Cardiac fibroblast (primary cell): ENCODE results near the gene IREB2.
"Not testable (repeated sequence)": the region's sequence is repeated elsewhere in the genome, so short reads cannot be mapped to it uniquely, and the experiment has no call there.

ENCODE experiments used
- DNase-seq, 2 donors: peaks; one replicate each; pipeline versions ENCODE4 v3.0.0 to v3.0.0-alpha.2; 2010; ENCODE audit warnings: low read depth in 2 of 2
- H3K4me3 ChIP-seq, 2 donors: replicated peaks in 1 of 2; 1 replicate in 1 of 2; 2 replicates in 1 of 2; pipeline ENCODE4 v1.5.1; 2011; ENCODE audit warnings: low read depth in 2 of 2, low read length in 2 of 2, mild to moderate bottlenecking in 2 of 2, moderate library complexity in 1 of 2
- TF ChIP-seq, protein P1 (sequence below): IDR thresholded peaks from one replicate; pipeline ENCODE4 v1.5.1; 2011; ENCODE audit warnings: low read depth, mild to moderate bottlenecking, low read length, inconsistent platforms

IREB2 gene

GRCh38 chr15:78396976-78397375 lies 41.0 kb upstream of the IREB2 start:
- TF ChIP-seq, protein P1, sequence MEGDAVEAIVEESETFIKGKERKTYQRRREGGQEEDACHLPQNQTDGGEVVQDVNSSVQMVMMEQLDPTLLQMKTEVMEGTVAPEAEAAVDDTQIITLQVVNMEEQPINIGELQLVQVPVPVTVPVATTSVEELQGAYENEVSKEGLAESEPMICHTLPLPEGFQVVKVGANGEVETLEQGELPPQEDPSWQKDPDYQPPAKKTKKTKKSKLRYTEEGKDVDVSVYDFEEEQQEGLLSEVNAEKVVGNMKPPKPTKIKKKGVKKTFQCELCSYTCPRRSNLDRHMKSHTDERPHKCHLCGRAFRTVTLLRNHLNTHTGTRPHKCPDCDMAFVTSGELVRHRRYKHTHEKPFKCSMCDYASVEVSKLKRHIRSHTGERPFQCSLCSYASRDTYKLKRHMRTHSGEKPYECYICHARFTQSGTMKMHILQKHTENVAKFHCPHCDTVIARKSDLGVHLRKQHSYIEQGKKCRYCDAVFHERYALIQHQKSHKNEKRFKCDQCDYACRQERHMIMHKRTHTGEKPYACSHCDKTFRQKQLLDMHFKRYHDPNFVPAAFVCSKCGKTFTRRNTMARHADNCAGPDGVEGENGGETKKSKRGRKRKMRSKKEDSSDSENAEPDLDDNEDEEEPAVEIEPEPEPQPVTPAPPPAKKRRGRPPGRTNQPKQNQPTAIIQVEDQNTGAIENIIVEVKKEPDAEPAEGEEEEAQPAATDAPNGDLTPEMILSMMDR, result peak; percentile 22
- DNase-seq, result peak; percentile 17 to 70

GRCh38 chr15:78397382-78397781 lies 40.6 kb upstream of the IREB2 start:
- no peak overlapping the region for H3K4me3 ChIP-seq
- no peak for DNase-seq
- TF ChIP-seq, protein P1, result no peak

More at GRCh38 chr15:78396976-78397375, 41.0 kb upstream of the IREB2 start:
- H3K4me3 ChIP-seq, result no peak overlapping the region

- no peak for DNase-seq
- no peak overlapping the region for H3K4me3 ChIP-seq
- TF ChIP-seq, protein P1, result no peak
Observed at GRCh38 chr15:78398076-78398825, 39.8 kb upstream of the IREB2 start.

GRCh38 chr15:78399091-78399490 lies 38.9 kb upstream of the IREB2 start:
- TF ChIP-seq, protein P1, result no peak
- no peak for DNase-seq
- H3K4me3 ChIP-seq, result no peak overlapping the region

GRCh38 chr15:78402061-78402610 lies 35.9 kb upstream of the IREB2 start:
- no peak overlapping the region for H3K4me3 ChIP-seq
- TF ChIP-seq, protein P1, result no peak
- DNase-seq, result no peak

GRCh38 chr15:78404125-78404524 lies 33.9 kb upstream of the IREB2 start:
- no peak for DNase-seq
- no peak overlapping the region for H3K4me3 ChIP-seq
- TF ChIP-seq, protein P1, result no peak

DNA sequence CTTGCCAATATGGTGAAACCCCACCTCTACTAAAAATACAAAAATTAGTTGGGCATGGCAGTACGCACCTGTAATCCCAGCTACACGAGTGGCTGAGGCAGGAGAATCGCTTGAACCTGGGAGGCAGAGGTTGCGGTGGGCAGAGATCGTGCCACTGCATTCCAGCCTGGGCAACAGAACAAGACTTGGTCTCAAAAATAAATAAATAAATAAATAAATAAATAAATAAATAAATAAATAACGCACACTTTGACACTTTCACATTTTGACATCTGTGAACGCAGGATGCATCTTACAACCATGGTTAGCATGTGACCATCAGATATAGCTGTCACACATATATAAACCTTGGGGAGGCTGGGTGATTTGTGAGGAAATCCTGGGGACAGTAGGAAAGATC lies 33.2 kb upstream of the IREB2 start:
- DNase-seq, H3K4me3 ChIP-seq: not testable (repeated sequence)
